ENCODE measurements around the gene NPLOC4.

DNA sequence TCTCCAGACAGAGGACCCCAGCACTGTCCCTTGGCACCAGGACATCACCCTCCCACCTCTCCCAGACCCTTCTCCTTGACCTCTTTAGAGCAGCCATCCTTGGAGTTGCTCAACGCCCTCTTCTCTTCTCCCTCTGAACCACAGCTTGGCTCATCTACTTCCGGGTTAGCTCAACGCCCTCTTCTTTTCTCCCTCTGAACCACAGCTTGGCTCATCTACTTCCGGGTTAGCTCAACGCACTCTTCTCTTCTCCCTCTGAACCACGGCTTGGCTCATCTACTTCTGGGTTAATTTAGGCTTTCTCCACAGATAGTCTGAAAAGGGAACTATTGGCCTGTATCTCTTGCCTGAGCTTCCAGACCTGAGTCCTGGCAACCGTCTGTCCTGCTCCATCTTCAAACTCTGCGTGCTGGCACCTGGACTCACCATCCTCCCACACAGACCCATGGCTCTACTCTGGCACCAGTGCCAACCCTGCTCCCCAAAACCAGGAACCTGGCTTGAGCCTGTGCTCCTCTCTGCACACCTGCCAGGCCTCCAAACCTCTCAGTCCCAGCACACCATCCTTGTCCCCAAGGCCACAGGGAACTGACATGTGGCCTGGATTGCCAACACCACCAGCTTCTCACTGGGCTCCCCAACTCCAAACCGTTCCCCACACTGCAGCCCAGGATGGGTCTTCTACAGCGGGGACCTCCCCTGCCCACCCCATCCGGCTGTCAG, 59.5 kb downstream of the NPLOC4 start:
- TF ChIP-seq, protein P1, sequence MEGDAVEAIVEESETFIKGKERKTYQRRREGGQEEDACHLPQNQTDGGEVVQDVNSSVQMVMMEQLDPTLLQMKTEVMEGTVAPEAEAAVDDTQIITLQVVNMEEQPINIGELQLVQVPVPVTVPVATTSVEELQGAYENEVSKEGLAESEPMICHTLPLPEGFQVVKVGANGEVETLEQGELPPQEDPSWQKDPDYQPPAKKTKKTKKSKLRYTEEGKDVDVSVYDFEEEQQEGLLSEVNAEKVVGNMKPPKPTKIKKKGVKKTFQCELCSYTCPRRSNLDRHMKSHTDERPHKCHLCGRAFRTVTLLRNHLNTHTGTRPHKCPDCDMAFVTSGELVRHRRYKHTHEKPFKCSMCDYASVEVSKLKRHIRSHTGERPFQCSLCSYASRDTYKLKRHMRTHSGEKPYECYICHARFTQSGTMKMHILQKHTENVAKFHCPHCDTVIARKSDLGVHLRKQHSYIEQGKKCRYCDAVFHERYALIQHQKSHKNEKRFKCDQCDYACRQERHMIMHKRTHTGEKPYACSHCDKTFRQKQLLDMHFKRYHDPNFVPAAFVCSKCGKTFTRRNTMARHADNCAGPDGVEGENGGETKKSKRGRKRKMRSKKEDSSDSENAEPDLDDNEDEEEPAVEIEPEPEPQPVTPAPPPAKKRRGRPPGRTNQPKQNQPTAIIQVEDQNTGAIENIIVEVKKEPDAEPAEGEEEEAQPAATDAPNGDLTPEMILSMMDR (IDR thresholded peaks at IDR 0.05) = no peak
- no peak for TF ChIP-seq POLR2A (IDR thresholded peaks at IDR 0.05)
